Right atrium auricular region (tissue), 2 donors: Measurements from ENCODE around the gene CTTN. TPM values are rescaled to one million over a fixed set of nuclear protein-coding genes. Genes with fewer than 3 reads are reported as not detected.
A peak's percentile ranks its signal among the peaks of the same experiment; 100 is the strongest.

Experiments used
- DNase-seq: peaks from one replicate; pipeline ENCODE4 v3.0.0-alpha.2; 2019; ENCODE audit warnings: low spot score
- H3K27ac ChIP-seq, 2 donors: fragments of 200-600 bp; sonication (generic); 1 replicate in 1 of 2; 2 replicates in 1 of 2; pipeline ENCODE4 v1.5.1; 2016 to 2019
- H3K27me3 ChIP-seq, 2 donors: fragments of 200-600 bp; sonication (generic); one replicate each; pipeline versions ENCODE4 v1.5.1 to v1.6.0; 2017 to 2019
- H3K36me3 ChIP-seq: fragments of 200-600 bp; sonication (generic); one replicate; pipeline ENCODE4 v1.5.1; 2016
- H3K4me1 ChIP-seq, 2 donors: fragments of 200-600 bp; sonication (generic); one replicate each; pipeline versions ENCODE4 v1.5.1 to v1.6.0; 2017 to 2019
- H3K4me3 ChIP-seq, 2 donors: fragments of 200-600 bp; sonication (generic); 1 replicate in 1 of 2; 2 replicates in 1 of 2; pipeline ENCODE4 v1.5.1; 2017 to 2019; ENCODE audit warnings: mild to moderate bottlenecking in 1 of 2, moderate library complexity in 1 of 2
- H3K9me3 ChIP-seq, 2 donors: fragments of 200-600 bp; sonication (generic); one replicate each; pipeline ENCODE4 v1.5.1; 2019
- total RNA-seq, 2 donors: library from RNA; depleted of rRNA; stranded (reverse); fragments of >200 nt; gene quantifications; one replicate each; pipeline ENCODE4 v1.1.0, GENCODE V29; 2016
- TF ChIP-seq, protein P1 (sequence below), 2 donors: fragments of 200-600 bp; sonication (generic); IDR thresholded peaks; one replicate each; pipeline ENCODE4 v1.5.1; 2019; ENCODE audit warnings: antibody characterized with exemption in 2 of 2

CTTN gene
- total RNA-seq, 2 donors from 2014 or later = 67.0 to 99.2 TPM

DNA sequence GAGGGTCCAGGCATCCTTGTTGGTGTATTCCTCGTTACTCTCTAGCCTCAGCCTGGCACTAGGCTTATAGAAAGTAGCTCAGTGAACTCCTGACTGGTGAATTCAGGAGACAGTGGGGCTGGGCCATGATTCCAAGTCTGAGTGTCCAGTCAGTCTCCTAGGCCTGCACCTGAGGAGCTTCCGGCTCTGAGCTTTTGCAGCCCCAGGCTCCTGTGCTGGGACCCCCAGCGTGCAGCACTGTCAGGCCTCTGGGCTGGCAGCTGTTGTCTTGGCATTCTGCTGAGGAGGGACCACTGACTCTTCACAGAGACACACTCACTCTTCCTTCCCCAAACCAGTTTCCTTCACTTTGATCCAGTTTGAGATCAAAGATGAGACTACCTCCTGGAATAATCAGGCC is 82.4 kb downstream of the CTTN start:
- Histone ChIP-seq H3K27ac (no peak overlapping the region), H3K4me1 (peaks cover 0 to 24% of the 10 kb centered on the region in 2 donors), H3K4me3 (no peak overlapping the region), H3K36me3 (no peaks in the 10 kb centered on the region), H3K27me3 (no peaks in the 10 kb centered on the region), H3K9me3 (no peaks in the 10 kb centered on the region)
- TF ChIP-seq, protein P1, sequence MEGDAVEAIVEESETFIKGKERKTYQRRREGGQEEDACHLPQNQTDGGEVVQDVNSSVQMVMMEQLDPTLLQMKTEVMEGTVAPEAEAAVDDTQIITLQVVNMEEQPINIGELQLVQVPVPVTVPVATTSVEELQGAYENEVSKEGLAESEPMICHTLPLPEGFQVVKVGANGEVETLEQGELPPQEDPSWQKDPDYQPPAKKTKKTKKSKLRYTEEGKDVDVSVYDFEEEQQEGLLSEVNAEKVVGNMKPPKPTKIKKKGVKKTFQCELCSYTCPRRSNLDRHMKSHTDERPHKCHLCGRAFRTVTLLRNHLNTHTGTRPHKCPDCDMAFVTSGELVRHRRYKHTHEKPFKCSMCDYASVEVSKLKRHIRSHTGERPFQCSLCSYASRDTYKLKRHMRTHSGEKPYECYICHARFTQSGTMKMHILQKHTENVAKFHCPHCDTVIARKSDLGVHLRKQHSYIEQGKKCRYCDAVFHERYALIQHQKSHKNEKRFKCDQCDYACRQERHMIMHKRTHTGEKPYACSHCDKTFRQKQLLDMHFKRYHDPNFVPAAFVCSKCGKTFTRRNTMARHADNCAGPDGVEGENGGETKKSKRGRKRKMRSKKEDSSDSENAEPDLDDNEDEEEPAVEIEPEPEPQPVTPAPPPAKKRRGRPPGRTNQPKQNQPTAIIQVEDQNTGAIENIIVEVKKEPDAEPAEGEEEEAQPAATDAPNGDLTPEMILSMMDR (IDR thresholded peaks at IDR 0.05) = no peak
- DNase-seq = no peak

DNA sequence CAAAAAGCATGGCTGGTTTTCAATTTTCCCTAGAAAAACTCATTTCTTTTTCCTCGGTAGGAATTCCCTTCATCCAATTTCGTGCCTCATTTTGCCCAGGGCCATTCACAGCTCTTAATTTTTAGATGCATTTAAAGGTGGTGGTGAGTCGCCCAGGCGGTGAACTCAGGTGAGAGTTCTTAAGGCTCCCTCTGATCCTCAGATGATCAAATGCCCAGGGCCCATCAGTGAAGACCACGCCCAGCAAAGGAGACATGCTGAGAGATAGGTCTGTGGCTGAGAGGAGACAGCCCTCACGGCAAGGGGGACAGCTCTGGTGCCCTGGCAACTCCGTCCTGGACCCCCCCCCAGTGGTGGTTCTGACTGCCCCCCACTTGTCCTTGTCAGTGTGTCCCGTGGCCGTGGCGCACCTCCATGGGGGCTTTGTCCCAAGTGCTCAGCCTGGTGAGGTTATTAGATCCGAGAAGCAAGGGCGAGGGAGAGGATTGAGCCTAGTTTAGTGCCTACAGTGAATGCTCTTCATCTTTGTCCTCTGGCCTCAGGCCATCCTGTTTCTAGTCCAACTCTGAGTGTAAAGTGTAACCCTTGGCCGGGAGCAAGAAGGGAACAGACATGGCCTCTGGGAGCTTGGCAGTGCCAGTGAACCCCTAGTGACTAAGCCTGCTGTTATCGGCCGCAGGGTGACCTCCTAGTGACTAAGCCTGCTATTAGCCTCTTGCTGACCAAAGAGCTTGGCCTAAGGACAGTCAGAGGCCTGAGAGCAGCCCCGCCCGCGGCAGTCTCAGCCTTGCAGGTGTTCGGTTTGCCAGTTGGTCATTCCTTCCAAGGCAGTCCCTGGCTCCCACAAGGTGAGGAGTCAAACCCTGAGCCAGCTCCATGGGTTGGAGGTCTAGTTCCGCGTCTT is 83.5 kb downstream of the CTTN start:
- Histone ChIP-seq H3K4me1 (peaks cover 0 to 24% of the 10 kb centered on the region in 2 donors), H3K4me3 (no peak overlapping the region), H3K27ac (peak overlapping the region; percentile 76 to 78), H3K36me3 (no peaks in the 10 kb centered on the region), H3K9me3 (no peaks in the 10 kb centered on the region), H3K27me3 (no peaks in the 10 kb centered on the region)
- TF ChIP-seq, protein P1 (IDR thresholded peaks at IDR 0.05) = no peak
- no peak for DNase-seq

DNA sequence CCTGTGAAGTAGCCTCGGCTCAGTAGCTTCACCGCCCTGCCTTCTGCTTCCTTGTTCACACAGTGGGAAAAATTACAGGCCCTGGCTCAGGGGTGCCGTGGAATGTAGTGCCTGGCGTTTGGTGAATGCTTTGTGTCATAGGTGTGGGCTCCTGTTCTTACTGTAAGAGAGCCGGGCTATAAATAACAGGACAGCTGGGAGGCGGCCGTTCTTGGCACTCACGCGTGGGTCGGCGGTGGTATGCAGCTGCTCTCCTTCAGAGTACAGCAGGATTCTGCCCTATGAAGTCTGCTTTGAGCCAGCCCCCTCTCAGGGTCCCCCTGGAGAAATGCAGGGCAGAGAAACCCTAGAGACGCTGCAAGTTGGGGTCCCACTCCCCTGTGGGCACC is 84.2 kb downstream of the CTTN start:
- no peaks in the 10 kb centered on the region for H3K9me3 ChIP-seq
- peak overlapping the region; percentile 76 to 78 for H3K27ac ChIP-seq
- H3K4me3 ChIP-seq = no peak overlapping the region
- H3K27me3 ChIP-seq = no peaks in the 10 kb centered on the region
- TF ChIP-seq, protein P1 (IDR thresholded peaks at IDR 0.05) = no peak
- H3K4me1 ChIP-seq = peaks cover 0 to 24% of the 10 kb centered on the region in 2 donors
- no peaks in the 10 kb centered on the region for H3K36me3 ChIP-seq
- DNase-seq = no peak

DNA sequence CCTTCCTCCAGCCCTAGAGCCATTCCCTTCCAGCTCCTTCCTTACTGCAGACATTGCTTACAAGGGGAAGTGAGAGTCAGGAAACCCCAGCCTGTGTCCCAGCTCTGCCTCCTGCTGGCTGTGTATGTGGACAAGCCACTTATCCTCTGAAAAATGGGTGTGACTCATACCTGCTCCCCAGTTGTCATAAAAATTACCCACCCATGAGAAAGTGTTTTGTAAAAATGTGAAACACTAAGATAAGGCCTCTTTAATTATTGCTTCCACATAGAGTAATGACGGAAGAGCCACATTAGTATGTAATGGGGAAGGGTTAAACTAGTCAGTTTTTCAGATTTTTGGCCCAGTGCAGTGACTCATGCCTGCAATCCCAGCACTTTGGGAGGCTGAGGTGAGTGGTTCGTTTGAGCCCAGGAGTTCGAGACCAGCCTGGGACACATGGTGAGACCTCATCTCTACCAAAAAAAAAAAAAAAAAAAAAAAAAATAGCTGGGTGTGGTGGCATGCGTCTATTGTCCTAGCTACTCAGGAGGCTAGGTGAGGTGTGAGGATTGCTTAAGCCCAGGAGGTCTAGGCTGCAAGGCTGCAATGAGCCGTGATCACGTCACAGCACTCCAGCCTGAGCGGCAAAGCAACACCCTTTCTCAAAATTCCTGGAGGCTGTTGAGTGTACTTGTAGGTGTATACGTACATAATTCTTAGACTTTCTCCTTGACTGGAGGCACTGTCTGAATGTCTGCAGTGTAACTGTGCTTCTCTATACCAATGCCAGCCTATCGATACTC is 84.9 kb downstream of the CTTN start:
- Histone ChIP-seq H3K27me3 (no peaks in the 10 kb centered on the region), H3K27ac (peak overlapping the region; percentile 76 to 78), H3K4me1 (peaks cover 0 to 21% of the 10 kb centered on the region in 2 donors), H3K9me3 (no peaks in the 10 kb centered on the region), H3K4me3 (no peak overlapping the region), H3K36me3 (no peaks in the 10 kb centered on the region)
- DNase-seq = no peak
- TF ChIP-seq, protein P1 (IDR thresholded peaks at IDR 0.05) = peak in 1 of 2 donors; percentile 67

DNA sequence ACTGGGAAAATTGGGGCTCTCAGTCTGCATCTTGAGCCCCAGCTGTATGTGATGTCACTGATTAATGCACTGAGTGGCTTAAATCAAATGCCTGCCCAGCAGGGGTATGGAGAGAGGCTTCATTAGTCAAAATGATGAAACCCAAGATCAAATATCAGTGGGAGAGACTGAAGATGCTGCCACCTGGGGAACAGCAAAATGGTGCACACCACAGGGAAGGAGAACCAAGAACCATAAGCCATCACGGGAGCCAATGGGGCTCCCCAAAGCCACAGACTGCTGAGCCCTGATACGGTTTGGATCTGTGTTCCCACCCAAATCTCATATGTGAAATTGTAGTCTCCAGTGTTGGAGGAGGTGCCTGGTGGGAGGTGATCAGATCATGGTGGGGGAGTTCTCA is 85.6 kb downstream of the CTTN start:
- Histone ChIP-seq H3K27ac (no peak overlapping the region), H3K36me3 (no peaks in the 10 kb centered on the region), H3K9me3 (no peaks in the 10 kb centered on the region), H3K27me3 (no peaks in the 10 kb centered on the region), H3K4me3 (no peak overlapping the region), H3K4me1 (peaks cover 0 to 16% of the 10 kb centered on the region in 2 donors)
- DNase-seq = no peak
- TF ChIP-seq, protein P1 (IDR thresholded peaks at IDR 0.05) = no peak
